Fibroblast of skin of left quadriceps (primary cell): Measurements from ENCODE around the gene FBXL20.
"Not testable (repeated sequence)": the region's sequence is repeated elsewhere in the genome, so short reads cannot be mapped to it uniquely, and the experiment has no call there.

ENCODE experiments used
- DNase-seq, 2 experiments: peaks; one replicate each; pipeline ENCODE4 v3.0.0-alpha.2; 2013; ENCODE audit warnings: low read depth in 2 of 2

FBXL20 gene

DNA sequence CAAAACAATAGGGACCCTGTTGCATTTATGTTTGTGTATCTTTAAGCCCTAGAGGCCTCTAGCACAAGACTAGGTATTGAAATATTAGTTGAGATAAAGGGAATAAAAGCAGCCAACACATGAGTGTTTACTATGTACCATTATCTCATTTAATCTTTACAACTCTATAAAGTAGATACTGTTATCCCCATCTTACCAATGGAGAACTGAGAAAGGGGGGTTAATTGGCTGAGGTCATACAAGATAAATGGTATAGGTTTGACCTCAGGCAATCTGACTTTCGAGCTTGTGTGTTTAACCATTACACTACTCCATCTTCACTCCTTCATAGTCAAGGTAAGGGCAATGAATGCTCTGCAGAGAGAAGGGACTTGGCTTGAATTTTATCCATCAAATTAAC is 149.4 kb downstream of the FBXL20 start:
- no peak for DNase-seq

DNA sequence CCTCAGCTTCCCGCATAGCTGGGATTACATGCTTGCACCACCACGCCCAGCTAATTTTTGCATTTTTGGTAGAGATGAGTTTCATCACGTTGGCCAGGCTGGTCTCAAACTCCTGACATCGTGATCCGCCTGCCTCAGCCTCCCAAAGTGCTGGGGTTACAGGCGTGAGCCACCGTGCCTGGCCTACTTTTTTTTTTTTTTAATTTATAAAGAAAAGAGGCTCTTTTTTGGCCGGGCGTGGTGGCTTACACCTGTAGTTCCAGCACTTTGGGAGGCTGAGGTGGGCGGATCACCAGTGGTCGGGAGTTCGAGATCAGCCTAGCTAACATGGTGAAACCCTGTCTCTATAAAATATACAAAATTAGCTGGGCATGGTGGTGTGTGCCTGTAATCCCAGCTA is 151.3 kb downstream of the FBXL20 start:
- not testable (repeated sequence) for DNase-seq

DNA sequence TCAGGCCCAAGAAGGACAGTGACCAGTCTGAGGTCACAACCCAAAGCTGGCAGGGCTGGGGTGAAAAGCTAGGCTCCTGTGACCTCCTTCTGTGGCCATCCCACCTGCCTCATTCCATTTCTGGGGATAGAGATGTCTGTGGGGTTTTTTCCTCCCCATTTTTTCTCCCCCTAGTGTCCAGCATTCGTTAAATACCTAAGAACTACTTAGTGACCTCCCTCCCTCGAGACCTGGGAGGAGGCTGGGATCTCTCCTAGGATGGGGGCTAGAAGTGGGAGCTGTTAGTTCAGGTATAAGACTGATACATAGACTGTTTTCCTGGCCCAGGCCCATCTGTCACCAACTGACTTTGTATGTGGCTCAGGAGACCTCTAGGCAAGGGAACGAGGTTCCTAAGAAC is 155.2 kb downstream of the FBXL20 start:
- DNase-seq: no peak

DNA sequence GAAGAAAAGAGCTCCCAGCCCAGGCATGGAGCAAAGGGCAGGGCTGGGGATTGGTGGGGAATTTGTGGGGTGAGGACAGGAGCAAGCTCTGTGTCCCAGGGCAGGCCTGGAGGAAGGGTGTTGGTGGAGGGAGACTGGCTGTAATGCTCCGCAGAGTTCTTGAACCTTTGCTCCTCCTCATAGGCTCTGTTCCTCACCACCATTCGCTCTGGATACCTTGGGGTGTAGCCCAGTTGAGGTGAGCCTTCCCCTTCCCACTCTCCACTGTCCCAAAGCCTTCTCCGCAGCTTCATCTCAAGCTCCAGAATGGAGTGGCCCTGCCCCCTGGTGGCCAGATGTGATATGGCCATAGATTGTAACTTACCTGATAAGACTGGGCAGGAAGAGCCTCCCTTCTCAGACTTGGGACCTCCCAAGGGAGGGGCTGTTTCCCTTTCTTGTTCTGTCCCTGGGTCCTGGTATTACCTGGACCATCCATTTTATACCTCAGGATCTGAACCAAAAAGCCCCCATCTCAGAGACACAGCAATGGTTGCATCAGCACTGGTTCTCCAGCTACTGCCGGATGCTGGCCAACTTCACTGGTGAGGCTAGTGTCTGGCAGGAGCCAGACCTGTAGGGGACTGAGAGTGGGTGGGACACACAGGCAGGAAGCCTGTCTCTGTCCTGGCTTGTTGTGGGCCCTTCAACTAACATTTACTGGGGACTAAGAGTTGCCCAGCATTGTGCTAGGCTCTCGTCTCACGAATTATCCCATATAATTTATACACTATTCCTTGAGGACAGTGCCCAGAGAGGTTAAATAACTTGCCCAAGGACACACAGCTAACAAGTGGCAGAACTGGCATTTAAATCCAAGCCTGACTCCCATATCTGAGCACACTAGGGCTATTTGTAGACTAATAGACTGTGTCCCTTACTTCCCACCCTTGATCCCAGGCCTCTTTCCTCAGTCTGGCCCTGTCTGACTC is 156.5 kb downstream of the FBXL20 start:
- DNase-seq: peak; percentile 47 to 51

- no peak for DNase-seq
Observed at GRCh38 chr17:39244016-39244599, 157.3 kb downstream of the FBXL20 start.

- DNase-seq: no peak
Observed at GRCh38 chr17:39243155-39243554, 158.3 kb downstream of the FBXL20 start.

- no peak for DNase-seq
Observed at GRCh38 chr17:39240631-39241030, 160.8 kb downstream of the FBXL20 start.

DNA sequence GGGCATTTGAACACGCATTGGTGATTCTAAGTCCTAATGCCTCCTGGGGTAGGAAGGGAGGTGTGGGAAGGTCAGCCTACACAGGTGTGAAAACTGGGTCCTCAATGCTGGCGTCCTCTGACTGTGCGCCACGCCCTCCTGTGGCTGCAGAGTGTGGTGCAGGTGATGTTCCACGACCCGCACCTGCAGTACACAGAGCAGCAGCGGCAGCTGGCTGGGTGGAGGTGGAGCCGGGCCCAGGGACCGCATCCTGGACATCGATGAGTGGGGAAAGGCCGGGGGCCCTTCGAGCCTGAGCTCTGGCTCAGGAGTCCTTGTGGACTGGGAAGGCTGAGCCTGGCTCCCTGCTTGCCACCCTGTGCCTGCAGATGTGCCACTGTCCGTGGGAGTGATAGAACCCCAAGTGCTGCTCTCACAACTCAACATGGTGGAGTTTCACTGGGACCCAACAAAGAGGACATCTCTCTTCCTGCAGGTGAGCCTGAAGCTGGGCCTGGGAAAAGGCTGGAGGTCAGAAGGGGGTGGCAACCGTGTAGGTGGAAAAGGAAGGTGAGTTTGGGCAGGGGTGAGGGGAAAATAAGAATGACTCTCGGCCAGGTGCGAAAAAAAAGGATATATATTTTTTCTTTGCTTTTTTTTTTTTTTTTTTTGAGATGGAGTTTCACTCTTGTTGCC is 161.6 kb downstream of the FBXL20 start:
- DNase-seq: no peak

- DNase-seq: no peak
Observed at GRCh38 chr17:39238311-39238972, 163.0 kb downstream of the FBXL20 start.

DNA sequence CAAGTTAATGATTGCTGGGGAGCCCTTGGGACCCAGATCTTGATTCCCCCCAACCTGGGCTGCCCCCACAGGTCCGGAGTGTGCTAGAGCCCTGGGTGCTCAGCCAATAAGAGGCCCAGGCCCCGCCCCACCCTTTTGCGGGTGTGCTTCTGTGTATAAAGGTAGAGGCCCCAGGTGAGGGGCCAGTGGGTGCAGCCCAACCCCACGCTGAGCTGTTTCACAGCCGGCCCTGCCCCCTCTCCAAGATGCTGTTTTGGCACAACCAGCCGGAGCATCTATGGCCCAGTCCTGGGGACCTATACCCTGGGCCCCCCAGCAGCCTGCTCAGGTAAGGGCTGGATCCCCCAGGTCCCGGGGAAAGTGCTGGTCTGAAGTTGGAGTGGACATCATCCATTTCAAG is 163.8 kb downstream of the FBXL20 start:
- no peak for DNase-seq

- no peak for DNase-seq
Observed at GRCh38 chr17:39236981-39237441, 164.4 kb downstream of the FBXL20 start.

DNA sequence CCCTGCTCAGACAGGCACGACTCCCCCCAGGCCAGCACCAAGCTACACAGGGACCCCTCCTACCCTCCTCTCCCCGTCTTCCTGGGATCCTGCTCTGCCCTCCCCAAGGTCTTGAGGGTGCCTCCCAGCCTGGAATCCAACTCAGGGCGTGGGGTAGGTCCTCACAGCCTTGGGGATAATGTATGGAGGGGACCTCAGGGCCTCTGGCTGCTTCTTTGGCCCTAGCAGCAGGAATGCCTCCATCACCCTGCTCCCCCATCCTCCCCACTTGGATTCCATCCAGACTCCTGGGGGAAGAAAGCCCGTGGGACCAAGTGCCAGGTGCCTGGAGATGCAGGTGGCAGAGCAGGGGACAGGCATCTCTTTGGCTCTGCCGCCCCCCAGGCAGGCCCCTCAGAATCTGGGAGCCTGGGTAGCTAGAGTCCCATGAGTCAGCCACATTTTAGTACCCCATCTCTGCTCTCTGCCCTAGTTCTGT is 164.9 kb downstream of the FBXL20 start:
- no peak for DNase-seq

DNA sequence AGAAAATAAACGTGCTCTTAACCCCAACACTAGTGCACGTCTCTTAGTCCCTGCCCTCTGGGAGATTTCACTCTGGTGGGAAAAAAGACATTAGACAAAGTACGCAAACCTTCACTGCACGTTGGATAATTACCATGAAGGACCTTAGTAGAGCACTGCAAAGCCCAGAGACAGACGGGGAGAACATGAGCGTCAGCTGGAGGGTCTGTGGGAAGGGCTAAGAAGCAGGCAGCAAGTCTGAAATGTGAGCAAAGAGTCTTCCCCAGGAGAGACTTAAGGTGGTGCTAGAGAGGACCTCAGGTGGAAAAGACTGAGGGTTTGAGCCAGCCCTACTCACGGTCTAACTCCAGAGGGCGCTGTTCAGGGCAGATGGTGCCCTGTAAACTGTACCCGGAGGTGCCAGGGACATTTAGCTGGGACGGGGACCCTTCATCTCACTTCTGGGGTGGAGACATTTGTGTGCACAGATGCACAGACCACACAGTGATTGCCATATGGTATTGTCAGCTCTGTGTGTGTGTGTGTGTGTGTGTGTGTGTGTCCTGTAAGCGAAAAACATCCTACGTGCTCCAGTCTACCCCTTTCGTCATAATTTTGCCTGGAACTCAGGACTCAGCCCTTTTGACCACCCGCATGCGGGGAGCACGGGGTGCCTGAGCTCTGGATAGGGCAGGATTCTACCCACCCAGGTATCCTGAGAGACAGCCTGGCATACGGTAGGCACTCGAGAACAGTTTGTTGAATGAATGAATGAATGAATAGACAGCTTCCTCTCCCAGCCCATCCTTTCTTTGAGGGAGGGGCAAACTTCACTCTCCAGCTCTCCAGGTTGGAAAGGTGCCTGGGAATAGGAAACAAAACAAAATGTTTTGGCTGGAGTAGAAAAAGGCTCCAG is 165.6 kb downstream of the FBXL20 start:
- no peak for DNase-seq

DNA sequence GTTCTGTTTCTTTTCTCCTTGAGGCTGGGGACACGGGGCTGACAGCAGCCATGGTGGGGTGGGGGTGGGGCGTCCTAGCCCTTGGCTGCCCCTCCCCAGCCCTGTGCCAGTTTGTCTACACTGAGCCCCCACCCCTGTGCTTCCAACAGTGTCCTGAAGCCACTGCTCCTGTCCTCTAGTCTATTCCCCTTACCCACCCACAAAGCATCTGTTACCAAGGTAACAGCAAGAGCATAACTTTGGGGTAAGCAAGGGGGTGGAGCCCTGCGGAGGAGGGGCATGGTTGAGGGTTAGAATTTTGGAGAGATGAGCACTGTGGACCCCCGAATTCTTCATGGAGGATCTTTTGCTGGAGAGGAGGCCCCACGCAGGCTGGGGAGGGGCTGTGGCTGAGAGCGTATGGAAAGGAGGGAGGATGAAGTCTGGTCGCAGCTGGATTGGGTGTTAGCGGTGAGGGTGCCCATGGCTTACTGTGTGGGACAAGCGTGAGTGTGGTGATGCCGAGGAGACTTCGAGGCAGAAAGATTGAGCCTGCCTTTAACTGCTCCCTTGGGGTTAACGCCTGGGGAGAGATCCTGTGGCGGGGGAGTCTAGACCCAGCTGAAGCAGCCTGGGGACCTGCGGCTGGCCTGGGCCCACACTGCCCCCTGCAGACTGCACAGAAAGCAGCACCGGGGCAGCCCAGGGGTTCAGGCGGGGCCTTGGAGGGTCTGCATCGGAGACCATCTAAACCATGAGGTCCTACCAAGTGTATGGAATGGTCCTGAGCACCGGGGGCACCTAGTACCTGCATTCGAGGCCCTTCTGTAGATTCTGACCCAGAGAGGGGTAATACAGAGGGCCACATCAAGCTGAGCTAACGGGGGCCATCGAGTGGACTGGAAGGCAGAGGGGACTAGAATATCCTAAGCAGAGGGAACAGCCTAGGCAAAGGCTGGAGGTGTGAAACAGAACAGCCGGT is 169.6 kb downstream of the FBXL20 start:
- no peak for DNase-seq

GRCh38 chr17:39231091-39231561 is 170.3 kb downstream of the FBXL20 start:
- DNase-seq: no peak

GRCh38 chr17:39230361-39230760 is 171.1 kb downstream of the FBXL20 start:
- DNase-seq: no peak

DNA sequence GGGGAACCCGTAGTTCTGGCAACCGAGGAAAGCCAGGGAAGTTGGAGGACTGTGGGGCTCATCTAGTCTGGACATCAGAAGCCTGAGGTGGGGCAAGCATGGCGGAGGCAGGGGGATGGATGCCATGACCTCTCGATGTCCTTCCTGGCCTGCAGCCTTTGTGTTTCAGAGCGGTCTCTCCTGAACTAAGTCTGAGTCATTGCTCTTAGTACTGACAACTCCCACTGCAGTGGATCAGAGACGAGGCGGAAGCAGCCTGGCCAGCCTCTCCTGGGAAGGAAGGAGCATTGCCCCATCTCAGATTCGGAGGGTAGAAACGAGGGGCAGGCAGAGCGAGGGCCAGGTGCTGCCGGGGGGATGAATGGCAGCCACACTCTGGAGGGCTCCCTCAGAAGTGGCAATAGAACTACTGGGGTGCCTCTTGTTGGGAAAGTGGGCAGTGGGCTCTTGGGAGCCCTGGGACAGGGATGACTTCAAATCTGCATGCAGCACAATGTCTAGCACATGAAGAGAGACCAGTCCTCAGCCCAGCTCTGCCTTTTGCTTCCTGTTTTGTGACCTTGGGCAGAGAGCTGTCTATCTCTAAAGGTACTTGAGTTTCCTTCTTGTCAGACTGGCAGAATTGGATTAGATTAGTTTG is 172.0 kb downstream of the FBXL20 start:
- no peak for DNase-seq

DNA sequence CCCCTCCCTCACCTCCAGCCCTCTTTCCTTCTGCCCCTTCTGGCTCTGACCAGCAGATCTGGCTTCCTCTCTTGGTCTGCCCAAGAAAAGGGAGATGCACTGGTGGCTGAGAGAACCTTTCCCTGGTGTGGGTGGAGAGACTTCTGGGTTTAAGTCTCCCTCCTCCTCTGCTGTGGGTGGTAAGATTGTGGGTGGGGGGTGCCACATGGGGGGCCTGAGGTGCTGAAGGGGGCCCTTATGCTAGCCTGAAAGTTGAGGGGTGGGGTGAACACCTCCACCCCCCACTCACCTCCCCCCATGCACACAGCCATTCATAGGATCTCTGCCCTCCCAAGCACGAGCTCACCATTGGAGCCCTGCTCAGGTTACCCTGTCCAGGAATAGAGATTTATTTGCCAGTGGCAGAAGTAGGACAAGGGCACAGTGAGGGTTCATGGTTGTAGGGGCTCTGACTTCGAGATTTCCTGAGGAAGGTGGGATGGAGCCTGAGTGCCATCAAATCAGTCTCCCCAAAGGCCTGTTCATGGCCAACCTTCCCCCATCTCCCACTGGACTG is 174.0 kb downstream of the FBXL20 start:
- no peak for DNase-seq
